SK-N-MC (cell line): Measurements from ENCODE around the gene ANKMY1.

Experiments
- EZH2 ChIP-seq: fragments of 200-600 bp; sonication (generic); IDR thresholded peaks from one replicate; pipeline ENCODE4 v1.6.1; 2017; ENCODE audit warnings: antibody characterized with exemption
- FOXP2 ChIP-seq: optimal IDR thresholded peaks from 2 replicates; pipeline ENCODE3; 2011; ENCODE audit warnings: mild to moderate bottlenecking, moderate library complexity; ENCODE audit not compliant: insufficient read depth; ENCODE audit errors: extremely low read length, control extremely low read depth
- POLR2AphosphoS5 ChIP-seq: IDR thresholded peaks from 2 replicates; pipeline ENCODE4 v1.6.1; 2012; ENCODE audit warnings: mild to moderate bottlenecking, low read depth, low read length, borderline replicate concordance

DNA sequence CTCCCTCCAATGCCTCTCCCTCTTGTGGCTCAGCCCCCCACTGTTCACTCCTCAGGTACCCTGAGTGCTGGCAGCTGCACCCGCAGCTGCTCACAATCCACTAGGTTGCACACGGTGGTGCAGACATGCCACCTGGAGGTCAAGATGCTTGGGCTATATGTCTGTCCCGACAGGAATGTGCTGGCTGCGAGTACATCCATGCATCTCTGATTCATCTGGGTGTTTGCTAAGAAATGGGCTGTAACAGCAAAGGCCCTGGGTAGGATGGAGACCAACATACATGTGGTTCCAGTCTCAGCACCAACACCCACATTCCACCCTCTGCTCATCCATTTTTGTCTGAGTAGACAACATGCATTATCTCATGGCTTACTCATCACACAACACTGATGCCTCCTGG, 31.3 kb downstream of the ANKMY1 start:
- TF ChIP-seq EZH2 = no peak
- TF ChIP-seq POLR2AphosphoS5 = no peak
- no peak for TF ChIP-seq FOXP2
